ENCODE results near the gene IL23R.

DNA sequence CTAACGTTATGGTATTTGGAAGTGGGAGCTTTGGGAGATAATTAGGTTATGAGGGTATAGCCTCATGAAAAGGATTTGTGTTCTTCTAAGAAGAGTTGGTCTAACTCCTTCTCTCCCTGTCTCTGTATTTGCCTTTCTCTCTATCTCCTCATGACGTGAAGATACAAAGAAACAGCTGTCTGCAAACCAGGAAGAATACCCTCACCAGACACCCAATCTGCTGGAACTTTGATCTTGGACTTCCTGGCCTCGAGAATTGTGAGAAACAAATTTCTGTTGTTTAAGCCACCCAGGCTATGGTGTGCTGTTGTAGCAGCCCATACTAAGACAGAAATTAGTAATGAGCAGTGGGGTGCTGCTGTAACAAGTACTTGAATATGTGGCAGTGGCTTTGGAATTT, 47.6 kb upstream of the IL23R start:
- no peak for TF ChIP-seq POLR2AphosphoS5 (IDR thresholded peaks at IDR 0.05; ENCODE audit: low read depth, low read length)
- TF ChIP-seq SIN3A (IDR thresholded peaks at IDR 0.05; ENCODE audit: borderline replicate concordance, insufficient read depth, low read length), result no peak
- TF ChIP-seq, protein P1, sequence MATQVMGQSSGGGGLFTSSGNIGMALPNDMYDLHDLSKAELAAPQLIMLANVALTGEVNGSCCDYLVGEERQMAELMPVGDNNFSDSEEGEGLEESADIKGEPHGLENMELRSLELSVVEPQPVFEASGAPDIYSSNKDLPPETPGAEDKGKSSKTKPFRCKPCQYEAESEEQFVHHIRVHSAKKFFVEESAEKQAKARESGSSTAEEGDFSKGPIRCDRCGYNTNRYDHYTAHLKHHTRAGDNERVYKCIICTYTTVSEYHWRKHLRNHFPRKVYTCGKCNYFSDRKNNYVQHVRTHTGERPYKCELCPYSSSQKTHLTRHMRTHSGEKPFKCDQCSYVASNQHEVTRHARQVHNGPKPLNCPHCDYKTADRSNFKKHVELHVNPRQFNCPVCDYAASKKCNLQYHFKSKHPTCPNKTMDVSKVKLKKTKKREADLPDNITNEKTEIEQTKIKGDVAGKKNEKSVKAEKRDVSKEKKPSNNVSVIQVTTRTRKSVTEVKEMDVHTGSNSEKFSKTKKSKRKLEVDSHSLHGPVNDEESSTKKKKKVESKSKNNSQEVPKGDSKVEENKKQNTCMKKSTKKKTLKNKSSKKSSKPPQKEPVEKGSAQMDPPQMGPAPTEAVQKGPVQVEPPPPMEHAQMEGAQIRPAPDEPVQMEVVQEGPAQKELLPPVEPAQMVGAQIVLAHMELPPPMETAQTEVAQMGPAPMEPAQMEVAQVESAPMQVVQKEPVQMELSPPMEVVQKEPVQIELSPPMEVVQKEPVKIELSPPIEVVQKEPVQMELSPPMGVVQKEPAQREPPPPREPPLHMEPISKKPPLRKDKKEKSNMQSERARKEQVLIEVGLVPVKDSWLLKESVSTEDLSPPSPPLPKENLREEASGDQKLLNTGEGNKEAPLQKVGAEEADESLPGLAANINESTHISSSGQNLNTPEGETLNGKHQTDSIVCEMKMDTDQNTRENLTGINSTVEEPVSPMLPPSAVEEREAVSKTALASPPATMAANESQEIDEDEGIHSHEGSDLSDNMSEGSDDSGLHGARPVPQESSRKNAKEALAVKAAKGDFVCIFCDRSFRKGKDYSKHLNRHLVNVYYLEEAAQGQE (IDR thresholded peaks at IDR 0.05; ENCODE audit: insufficient read depth in 1 of 2, low read depth in 2 of 2, low read length in 2 of 2), result no peak
